PC-3 (cell line): ENCODE measurements around the gene EPN2. TPM values are rescaled to one million over a fixed set of nuclear protein-coding genes. Genes with fewer than 3 reads are reported as not detected.
A peak's percentile ranks its signal among the peaks of the same experiment; 100 is the strongest.

Experiments used
- ATAC-seq: fragments of 200-7000 bp; cut with Tn5 transposase; 2 replicates; pipeline ENCODE4 v1.9.1; 2020; ENCODE audit warnings: mild to moderate bottlenecking, moderate library complexity
- BruUV-seq: library from RNA; stranded (reverse); fragments of 400-500 nt; replicated peaks from 2 replicates; lab custom pipeline; 2021; lab: Mats Ljungman, UMichigan
- CTCF ChIA-PET: fragments of 300-600 bp; sonication (Branson Sonifier 250); formaldehyde crosslinking; loops from one replicate; lab custom pipeline; 2022; ENCODE audit warnings: antibody characterized with exemption; lab: Charles Lee
- POLR2A ChIA-PET: fragments of 300-600 bp; sonication (Branson Sonifier 250); formaldehyde crosslinking; loops from one replicate; lab custom pipeline; 2022; ENCODE audit warnings: antibody characterized with exemption; ENCODE audit not compliant: unreplicated experiment; lab: Charles Lee
- DNase-seq: peaks from one replicate; pipeline ENCODE4 v3.0.0-alpha.2; 2015
- H2AFZ ChIP-seq: fragments of 300-600 bp; sonication (generic); 2 replicates; pipeline ENCODE4 v1.6.0; 2016; ENCODE audit warnings: antibody characterized with exemption, low read length
- H3F3A ChIP-seq: fragments of 300-600 bp; sonication (generic); one replicate; pipeline ENCODE4 v1.6.0; 2017; ENCODE audit warnings: antibody characterized with exemption, low read length, control low read depth, mild to moderate bottlenecking; ENCODE audit not compliant: unreplicated experiment
- H3K27ac ChIP-seq: fragments of 300-600 bp; sonication (generic); 2 replicates; pipeline ENCODE4 v1.5.1; 2016; ENCODE audit warnings: mild to moderate bottlenecking, low read length
- H3K27me3 ChIP-seq: fragments of 300-600 bp; sonication (generic); 2 replicates; pipeline ENCODE4 v1.6.1; 2016; ENCODE audit warnings: low read length, mixed read lengths
- H3K36me3 ChIP-seq: fragments of 300-600 bp; sonication (generic); 2 replicates; pipeline ENCODE4 v1.6.1; 2016; ENCODE audit warnings: low read depth, mixed run types, low read length, mixed read lengths
- H3K4me1 ChIP-seq: fragments of 300-600 bp; sonication (generic); 2 replicates; pipeline ENCODE4 v1.5.1; 2016; ENCODE audit warnings: low read length; ENCODE audit not compliant: insufficient read depth
- H3K4me2 ChIP-seq: fragments of 300-600 bp; sonication (generic); 2 replicates; pipeline ENCODE4 v1.6.0; 2016; ENCODE audit warnings: low read length
- H3K4me3 ChIP-seq: fragments of 300-600 bp; sonication (generic); 2 replicates; pipeline ENCODE4 v1.5.1; 2016; ENCODE audit warnings: mild to moderate bottlenecking, low read length, mixed read lengths
- H3K79me2 ChIP-seq: fragments of 300-600 bp; sonication (generic); 2 replicates; pipeline ENCODE4 v1.6.1; 2017; ENCODE audit warnings: low read length, mixed read lengths
- H3K9ac ChIP-seq: fragments of 300-600 bp; sonication (generic); 2 replicates; pipeline ENCODE4 v1.6.0; 2016; ENCODE audit warnings: mild to moderate bottlenecking, low read length
- H3K9me2 ChIP-seq: fragments of 300-600 bp; sonication (generic); replicated peaks from 2 replicates; pipeline ENCODE4 v1.6.1; 2016; ENCODE audit warnings: mixed run types, low read length, mixed read lengths
- H3K9me3 ChIP-seq: fragments of 300-600 bp; sonication (generic); 2 replicates; pipeline ENCODE4 v1.6.1; 2016; ENCODE audit warnings: low read length, mixed read lengths
- H4K20me1 ChIP-seq: fragments of 300-600 bp; sonication (generic); 2 replicates; pipeline ENCODE4 v1.6.1; 2016; ENCODE audit warnings: low read length, mixed read lengths
- CTCF ChIP-seq: fragments of 300-600 bp; sonication (generic); conservative IDR thresholded peaks from 2 replicates; pipeline ENCODE4 v1.5.1; 2017; ENCODE audit warnings: antibody characterized with exemption, low read depth, mild to moderate bottlenecking, low read length
- EZH2 ChIP-seq: fragments of 300-600 bp; sonication (generic); IDR thresholded peaks from one replicate; pipeline ENCODE4 v1.6.1; 2017; ENCODE audit warnings: antibody characterized with exemption, mild to moderate bottlenecking, low read length; ENCODE audit not compliant: unreplicated experiment
- EZH2phosphoT487 ChIP-seq: fragments of 300-600 bp; sonication (generic); IDR thresholded peaks from 2 replicates; pipeline ENCODE4 v1.6.1; 2018; ENCODE audit warnings: mild to moderate bottlenecking, antibody characterized with exemption, low read length, borderline replicate concordance
- intact Hi-C: fragments of 100-400 bp; cut with micrococcal nuclease; formaldehyde crosslinking; loops from 2 replicates; pipeline ENCODE4 v1.9.0; 2023
- total RNA-seq: library from RNA; depleted of rRNA; stranded (reverse); fragments of >200 nt; gene quantifications from 2 replicates; pipeline ENCODE4 v1.2.3, GENCODE V29; 2014

Gene EPN2
- total RNA-seq, 1 experiment from 2014 or later = 46.4 TPM

- Histone ChIP-seq H4K20me1 (no peaks in the 10 kb centered on the region), H3K4me2 (no peak overlapping the region), H3K79me2 (no peaks in the 10 kb centered on the region), H3K4me3 (no peak overlapping the region), H3F3A (no peaks in the 10 kb centered on the region), H3K4me1 (peaks cover 20% of the 10 kb centered on the region), H3K27me3 (no peaks in the 10 kb centered on the region), H2AFZ (no peak overlapping the region), H3K9ac (no peak overlapping the region), H3K9me3 (0 out of 2 replicates have a peak, but pooled peaks cover 9% of the 10 kb centered on the region), H3K27ac (no peak overlapping the region), H3K9me2 (no peaks in the 10 kb centered on the region), H3K36me3 (peaks cover 23% of the 10 kb centered on the region)
- no peak for ATAC-seq
- POLR2A ChIA-PET = no interaction called here
- no TSS peak for BruUV-seq
- CTCF ChIA-PET = no interaction called here
- intact Hi-C loops = no loop called here
- TF ChIP-seq CTCF (no peak), EZH2 (no peak), EZH2phosphoT487 (no peak)
- no peak for DNase-seq
These were observed 88.4 kb downstream of the EPN2 start for GRCh38 chr17:19325542-19325941.

- 0 out of 2 replicates have a peak, but pooled peaks cover 9% of the 10 kb centered on the region for H3K9me3 ChIP-seq
- no peak overlapping the region for H3K4me3 ChIP-seq
- TF ChIP-seq EZH2 (no peak), EZH2phosphoT487 (no peak), CTCF (no peak; the same call in 1 of the 2 replicates)
- no peak overlapping the region for H2AFZ ChIP-seq
- peaks cover 16% of the 10 kb centered on the region for H3K36me3 ChIP-seq
- ChIA-PET POLR2A (no interaction called here), CTCF (interaction anchor here (0.7 kb wide), 1 partner anchor 27 kb away, joined by 6 read pairs; no protein-coding TSS in a partner anchor)
- H3K4me2 ChIP-seq = peak overlapping the region; percentile 12
- H4K20me1 ChIP-seq = no peaks in the 10 kb centered on the region
- BruUV-seq = no TSS peak
- no peaks in the 10 kb centered on the region for H3K79me2 ChIP-seq
- ATAC-seq = peak; percentile 84
- no peaks in the 10 kb centered on the region for H3F3A ChIP-seq
- H3K27me3 ChIP-seq = no peaks in the 10 kb centered on the region
- peak overlapping the region; percentile 27 for H3K27ac ChIP-seq
- no peak overlapping the region for H3K9ac ChIP-seq
- H3K9me2 ChIP-seq = no peaks in the 10 kb centered on the region
- peak; percentile 87 for DNase-seq
- intact Hi-C loops = no loop called here
- peaks cover 20% of the 10 kb centered on the region for H3K4me1 ChIP-seq
These were observed 90.0 kb downstream of the EPN2 start for GRCh38 chr17:19327031-19327783.
